Measurements from ENCODE around the gene FRMD4A. TPM values are rescaled to one million over a fixed set of nuclear protein-coding genes. Genes with fewer than 3 reads are reported as not detected.
A peak's percentile ranks its signal among the peaks of the same experiment; 100 is the strongest.

The FRMD4A gene
- total RNA-seq, 1 experiment from 2014 or later, result 63.4 TPM

DNA sequence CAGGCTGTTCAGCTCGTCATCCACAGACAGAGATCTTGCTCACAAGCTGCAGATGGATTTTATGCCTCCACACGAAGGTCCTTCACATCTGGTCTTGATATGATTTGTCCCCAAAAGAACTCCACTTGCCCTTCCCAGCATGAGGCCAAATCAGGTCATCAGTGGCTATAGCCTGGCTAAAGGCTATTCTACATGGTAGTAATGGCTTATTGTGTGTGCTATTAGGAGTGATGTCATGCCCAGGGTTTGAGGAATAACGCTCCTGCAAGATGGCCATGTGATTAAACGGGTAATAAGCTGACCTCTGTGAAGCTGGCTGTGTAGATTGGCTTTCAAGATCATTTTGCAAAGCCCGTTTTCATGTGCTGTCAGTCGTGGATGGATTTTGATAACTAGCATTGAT is 313.8 kb downstream of the FRMD4A start:
- DNase-seq (ENCODE audit: low spot score), result no peak
- in situ Hi-C loops (cut with HindIII; ENCODE audit: low sequenced_read_pairs), result no loop called here

DNA sequence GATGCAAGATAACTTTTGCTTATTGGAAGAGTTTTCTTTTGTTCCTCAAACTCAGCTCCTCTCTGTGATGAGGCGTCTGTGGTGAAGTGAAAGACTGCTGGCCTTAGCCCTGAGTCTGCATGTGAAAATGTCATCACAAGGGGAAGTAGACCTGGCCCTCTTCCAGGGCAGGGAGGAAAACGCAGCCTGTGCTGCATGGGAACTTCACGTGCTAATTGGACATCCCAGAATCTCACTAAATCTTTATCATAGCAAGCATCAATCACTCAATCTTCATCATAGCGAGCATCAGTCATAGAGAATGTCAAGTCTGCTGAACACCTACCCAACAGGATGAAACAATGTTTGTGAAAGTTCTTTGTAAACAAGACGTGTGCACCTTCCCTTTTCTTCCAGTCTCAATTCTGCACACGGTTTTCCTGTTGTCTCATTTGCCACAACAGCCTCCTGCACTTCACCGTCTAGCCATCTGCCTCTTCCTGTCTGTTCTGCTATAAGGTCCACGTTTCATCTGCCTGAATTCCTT is 314.6 kb downstream of the FRMD4A start:
- no peak for DNase-seq (ENCODE audit: low spot score)
- in situ Hi-C loops (cut with HindIII; ENCODE audit: low sequenced_read_pairs), result no loop called here

DNA sequence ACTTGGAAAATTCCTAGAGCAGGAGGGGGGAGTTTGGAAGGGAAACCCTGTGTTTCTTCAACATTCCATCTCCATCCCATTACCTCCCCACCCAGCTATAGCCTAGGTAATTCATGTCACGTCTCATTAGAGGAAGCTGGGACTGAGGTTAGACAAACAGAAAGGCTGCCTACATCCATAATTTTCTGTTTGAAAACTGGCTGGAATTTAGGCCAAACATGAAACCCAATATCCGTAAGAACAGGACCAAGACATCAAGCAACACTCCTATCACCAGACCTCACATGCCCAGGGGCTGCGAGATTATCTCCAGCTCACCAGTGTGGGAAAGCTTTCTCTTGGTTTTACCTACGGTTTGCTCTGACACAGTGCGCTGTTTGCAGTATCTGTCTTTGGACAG is 316.3 kb downstream of the FRMD4A start:
- in situ Hi-C loops (cut with HindIII; ENCODE audit: low sequenced_read_pairs), result no loop called here
- no peak for DNase-seq (ENCODE audit: low spot score)

DNA sequence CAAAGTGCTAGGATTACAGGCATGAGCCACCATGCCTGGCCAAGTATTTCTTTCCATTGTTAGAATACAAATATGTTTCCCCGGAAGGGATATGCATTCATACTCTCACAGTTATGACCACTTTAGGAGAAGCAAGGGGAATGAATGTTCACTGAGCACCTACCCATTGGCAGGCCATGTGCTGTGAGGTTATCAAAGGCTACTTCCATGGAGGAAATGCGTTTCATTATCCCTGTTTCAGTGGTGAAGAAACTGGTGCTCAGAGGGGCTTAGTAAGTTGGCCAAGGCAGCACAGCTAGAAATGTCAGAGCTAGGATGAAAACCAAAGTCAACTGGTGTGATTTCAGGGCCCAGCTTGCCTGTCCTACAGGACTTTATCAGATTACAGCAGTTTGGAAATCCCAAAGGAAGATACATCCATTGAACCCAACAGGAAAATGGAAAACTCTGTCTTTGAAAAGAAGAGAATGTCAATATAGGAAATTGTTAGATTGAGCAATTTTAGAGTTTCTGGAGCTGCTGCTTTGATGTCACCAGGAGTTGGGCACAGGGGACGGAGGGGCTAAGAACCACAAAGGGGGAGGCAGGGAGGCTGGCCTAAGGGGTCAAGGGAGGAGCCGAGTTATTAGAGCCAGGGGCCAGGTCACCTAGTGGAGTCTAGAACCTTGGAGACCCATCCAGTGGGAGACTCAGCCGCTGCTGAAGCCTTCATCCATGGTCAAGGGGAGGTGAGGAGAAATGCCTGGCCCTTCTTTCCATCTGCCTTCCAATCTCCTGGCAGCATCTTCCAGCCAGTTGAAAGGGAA is 319.8 kb downstream of the FRMD4A start:
- in situ Hi-C loops (cut with HindIII; ENCODE audit: low sequenced_read_pairs), result no loop called here
- no peak for DNase-seq (ENCODE audit: low spot score)

DNA sequence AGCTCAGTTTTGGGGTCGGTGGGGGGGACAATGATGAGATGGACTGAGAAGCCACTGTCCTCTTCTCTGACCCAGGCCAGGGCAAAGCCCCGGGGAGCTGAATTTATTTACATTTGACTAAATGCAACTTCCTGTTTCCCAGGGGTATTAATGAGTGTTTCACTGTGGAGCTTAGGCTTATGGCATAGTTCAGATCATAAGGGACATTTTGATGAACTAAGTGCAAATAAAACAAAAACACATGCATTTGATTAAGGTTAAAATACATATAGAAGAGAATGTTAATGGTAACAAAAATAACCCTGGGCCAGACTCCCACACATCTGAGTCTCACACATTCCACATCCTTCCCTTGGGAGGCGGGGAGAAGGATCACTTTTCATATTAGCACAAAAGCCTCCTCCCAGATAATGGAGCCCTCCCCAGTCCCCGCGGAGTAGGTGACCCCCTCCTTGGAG is 320.6 kb downstream of the FRMD4A start:
- DNase-seq (ENCODE audit: low spot score), result no peak
- in situ Hi-C loops (cut with HindIII; ENCODE audit: low sequenced_read_pairs), result no loop called here

DNA sequence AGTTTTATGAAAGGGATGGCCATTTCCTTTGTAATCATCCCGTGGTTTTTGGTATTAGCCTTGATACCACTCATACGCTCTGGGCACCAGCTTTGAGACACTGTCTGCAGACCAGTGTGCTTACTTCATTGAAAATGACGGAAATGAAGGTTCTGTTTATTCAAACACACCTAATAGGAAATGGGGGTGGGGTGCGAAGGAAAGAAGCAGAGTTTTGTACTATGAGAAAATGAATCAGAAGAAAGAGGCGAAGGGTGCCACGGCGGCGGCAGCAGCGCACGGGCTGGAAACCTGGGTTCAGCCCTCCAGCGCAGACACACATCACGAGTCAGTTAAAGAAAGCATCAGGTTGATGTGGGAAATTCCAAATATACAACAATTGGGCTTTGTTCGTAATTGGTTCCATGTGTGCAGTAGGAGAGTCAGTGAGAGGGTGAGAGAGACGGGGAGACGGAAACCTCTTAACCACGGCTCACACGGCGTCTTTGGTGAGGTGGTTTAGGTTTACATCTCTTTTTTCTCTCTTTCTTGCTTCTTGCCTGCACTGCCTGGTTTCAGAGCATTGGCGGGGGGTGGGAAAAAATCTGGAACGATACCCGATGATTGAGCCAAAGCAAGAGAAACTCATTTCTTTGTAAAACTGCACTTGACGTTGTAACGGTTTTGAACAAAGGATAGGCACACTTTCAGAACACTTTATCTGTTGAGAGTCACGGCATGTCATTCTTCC is 321.2 kb downstream of the FRMD4A start:
- in situ Hi-C loops (cut with HindIII; ENCODE audit: low sequenced_read_pairs), result no loop called here
- no peak for DNase-seq (ENCODE audit: low spot score)

DNA sequence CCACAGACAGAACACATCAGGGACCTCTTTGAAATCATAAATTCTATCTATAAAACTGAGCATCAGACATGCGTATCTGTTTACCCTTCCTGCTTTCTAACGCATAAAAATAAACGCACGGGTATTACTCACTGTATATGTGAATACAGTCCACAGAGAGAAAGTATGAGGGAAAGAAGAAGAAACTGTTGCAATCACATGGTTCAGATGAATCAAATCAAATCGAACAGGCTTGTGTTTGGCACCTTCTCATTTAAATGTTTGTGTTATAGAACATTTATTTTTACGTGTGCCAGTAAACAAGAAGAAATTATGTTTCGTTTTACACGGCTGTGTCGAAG is 322.0 kb downstream of the FRMD4A start:
- in situ Hi-C loops (cut with HindIII; ENCODE audit: low sequenced_read_pairs), result no loop called here
- no peak for DNase-seq (ENCODE audit: low spot score)

DNA sequence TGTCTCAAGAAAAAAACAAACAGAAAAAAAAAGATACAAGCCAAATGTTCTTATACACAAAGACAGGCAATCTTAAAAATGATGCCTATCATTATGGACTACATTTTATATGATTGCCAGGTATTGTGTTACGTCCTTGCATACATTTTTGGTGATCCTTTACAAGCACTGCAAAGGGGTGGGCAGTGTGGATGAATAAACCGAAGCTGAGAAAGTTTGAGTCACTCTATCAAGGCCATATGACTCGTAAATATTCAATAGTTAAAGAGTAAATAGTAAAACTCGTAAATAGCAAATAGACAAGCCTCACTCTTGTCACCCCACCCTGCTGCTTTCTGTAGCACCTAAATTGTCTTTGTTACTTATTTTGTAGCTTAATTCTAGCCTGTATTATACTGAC is 326.2 kb downstream of the FRMD4A start:
- DNase-seq (ENCODE audit: low spot score), result no peak
- in situ Hi-C loops (cut with HindIII; ENCODE audit: low sequenced_read_pairs), result no loop called here

DNA sequence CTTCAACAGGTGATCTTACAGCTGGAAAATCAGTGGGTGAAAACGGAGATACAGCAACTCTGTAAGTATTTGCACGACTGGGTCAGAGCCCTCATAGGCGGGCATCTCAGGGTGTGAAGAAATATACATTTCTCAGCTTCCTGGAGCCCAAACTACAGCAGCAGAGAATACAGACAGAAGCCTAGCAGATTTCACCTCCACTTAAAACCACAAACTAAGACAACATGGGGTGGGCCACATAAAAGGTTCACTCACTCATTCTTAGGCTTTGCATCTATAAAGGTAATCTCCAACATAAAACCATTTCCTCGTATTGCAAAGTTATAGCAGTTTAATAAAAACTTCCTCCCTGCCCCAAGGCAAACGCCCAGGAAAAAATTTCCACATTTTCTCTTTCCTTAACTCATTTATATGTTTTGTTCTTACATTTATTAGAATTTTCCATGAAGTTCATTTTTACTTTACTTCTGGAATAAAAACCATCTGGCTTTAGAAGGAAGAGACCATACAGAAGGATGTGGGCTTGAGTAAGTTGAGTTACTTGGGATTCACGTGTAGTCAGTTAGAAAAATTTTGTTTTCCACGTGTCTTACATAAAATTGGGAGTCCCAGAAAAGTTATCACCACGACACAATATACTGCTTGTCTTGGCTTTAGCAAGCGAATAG is 327.1 kb downstream of the FRMD4A start:
- DNase-seq (ENCODE audit: low spot score), result no peak
- in situ Hi-C loops (cut with HindIII; ENCODE audit: low sequenced_read_pairs), result no loop called here

DNA sequence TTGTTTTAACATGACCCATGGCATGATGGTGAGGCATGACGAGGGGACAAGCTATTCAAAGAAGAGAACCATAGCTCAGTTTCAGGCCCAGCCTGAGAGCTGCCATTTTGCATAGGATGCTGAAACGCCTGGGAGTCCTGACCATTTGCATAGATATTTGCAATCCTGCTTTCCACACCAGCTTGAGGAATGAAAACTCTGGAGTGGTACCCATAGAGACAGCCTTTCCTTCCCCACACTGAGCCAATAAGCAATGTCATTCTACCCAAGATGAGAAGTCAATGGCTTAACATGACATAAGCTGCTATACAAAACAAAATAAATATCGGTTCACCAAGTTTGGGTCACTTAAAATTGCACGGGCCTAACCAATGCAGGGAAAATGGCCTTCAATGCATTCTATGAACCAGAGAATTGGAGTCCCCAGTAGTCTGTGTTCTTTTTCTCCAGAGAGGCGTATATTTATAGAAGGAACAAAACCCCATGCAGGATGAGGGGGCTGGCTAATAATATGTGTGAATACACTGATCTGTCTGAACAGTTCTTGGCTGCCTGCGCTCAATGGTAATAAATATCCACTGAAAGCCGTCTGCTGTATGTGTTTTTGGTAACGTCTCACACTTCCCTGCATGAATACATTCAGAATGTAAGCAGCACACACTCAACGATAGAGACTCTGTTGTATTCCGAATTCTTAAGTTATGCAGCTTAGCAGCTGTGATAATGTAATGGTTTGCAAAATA is 329.3 kb downstream of the FRMD4A start:
- DNase-seq (ENCODE audit: low spot score), result no peak
- in situ Hi-C loops (cut with HindIII; ENCODE audit: low sequenced_read_pairs), result no loop called here

DNA sequence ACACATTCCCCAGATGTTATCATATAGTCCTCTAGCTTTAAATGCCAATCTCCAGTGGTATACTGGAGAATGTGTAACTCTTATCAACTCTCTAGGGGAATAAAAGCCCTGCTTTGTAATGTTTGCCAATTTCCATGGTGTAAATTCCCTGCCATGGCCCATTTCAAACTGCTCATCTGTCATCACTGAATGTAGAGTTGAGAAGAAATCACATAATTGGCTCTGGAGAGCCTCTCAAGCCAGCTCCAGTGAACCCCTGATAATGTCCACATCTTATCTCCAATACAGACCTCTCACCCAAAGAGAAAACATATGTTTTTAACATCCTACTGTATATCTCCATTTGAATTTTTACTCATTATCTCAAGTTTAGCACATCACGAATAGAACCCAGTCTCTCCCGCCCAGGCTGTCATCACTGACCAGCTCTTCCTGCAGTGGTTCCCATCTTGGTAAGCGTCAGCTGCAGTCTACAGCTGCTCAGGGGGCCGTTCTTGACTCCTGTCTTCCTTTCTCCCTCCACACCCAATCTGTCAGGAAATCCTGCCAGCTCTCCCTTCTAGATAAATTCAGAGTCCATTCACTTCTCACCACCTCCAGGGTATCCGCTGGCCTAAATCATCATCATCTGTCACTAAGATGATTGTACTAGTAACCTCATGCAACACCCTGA is 332.4 kb downstream of the FRMD4A start:
- DNase-seq (ENCODE audit: low spot score), result no peak
- in situ Hi-C loops (cut with HindIII; ENCODE audit: low sequenced_read_pairs), result no loop called here

DNA sequence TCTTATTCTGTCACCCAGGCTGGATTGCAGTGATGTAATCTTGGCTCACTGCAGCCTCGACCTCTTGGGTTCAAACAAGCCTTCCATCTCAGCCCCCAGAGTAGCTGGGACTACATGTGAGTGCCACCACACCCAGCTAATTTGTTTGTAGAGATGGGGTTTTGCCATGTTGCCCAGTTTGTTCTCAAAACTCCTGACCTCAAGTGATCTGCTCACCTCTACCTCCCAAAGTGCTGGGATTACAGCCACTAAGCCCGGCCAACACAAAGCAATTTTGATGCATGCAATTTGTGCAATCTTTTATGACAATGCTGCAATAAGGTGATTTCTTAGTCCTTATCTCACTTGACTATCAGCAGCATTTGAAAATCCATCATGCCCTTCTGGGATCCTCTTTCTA is 333.1 kb downstream of the FRMD4A start:
- in situ Hi-C loops (cut with HindIII; ENCODE audit: low sequenced_read_pairs), result no loop called here
- no peak for DNase-seq (ENCODE audit: low spot score)

DNA sequence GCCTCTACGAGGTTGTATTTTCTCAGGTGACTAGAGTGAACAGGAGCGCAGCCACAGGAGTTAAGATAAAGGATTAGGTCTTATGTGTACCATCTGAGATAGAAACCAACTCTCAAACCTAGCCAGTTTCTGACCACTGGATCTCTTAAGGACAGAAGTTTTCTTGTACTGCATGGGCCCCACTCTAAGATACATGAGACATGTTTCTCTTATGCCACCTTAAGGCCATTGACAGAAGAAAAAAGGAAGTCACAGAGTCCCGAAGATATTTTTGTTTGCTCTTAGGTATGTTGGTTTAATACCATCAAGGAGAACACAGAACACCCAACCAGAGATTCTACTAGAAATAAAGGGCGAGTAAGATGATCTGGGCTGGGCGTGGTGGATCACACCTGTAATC is 335.8 kb downstream of the FRMD4A start:
- DNase-seq (ENCODE audit: low spot score), result no peak
- in situ Hi-C loops (cut with HindIII; ENCODE audit: low sequenced_read_pairs), result no loop called here

DNA sequence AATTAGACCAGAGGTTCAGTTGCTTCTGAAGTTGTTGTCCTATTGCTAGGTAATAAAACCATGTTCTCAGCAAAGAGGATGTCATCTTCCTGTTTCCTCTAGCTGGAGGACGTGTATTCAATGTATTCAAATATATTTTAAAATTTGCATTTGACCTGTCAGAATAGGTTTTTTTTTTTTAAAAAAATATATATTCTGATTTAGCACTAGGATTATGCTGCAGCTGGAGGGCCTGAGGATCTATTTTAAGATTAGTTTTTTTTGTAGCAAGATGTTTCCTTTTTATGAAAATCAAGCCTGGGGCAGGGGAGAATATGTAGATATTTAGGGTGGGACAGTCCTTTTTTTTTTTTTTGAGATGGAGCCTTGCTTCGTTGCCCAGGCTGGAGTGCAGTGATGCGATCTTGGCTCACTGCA is 337.0 kb downstream of the FRMD4A start:
- in situ Hi-C loops (cut with HindIII; ENCODE audit: low sequenced_read_pairs), result no loop called here

DNA sequence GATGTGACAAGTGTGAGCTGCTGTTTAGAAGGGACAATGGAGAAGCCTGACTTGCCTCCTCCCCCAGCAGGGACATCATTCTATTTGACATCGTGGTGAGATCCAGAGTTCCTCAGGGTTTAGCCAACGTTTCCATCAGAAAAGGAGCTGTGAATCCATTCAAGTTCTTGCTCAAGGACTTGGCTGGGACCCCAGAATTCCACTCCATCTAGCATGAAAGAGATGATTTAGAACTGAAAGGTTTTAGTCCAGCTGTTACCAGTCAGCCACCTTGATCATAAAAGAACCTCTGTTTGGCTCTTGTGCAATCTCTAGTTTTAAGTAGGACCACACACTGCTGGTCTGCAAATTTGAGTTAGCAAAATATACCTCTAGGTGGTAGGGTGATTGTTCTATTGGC is 337.6 kb downstream of the FRMD4A start:
- in situ Hi-C loops (cut with HindIII; ENCODE audit: low sequenced_read_pairs), result no loop called here

More for the DNA sequence above, 337.0 kb downstream of the FRMD4A start:
- no peak for DNase-seq (ENCODE audit: low spot score)

DNA sequence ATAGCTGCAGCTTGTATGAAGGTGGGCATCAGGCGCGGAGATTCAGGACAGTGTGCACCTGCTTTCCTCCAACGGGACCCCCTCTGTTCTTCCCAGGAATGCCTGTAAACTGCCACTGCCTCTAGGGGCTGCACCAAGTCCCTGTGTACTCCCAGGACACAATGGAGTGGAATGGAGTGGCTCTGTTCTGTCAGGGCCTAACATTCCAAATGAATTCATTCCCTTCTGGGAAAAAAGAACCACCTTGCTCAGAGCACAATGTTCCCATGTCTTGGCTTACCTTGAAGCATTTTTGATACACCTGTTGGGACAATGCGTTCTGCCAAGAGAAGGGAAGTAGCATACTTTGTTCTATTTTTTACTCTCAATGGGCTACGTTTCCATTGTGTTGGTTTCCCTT is 339.4 kb downstream of the FRMD4A start:
- in situ Hi-C loops (cut with HindIII; ENCODE audit: low sequenced_read_pairs), result no loop called here

More for the DNA sequence above, 337.6 kb downstream of the FRMD4A start:
- no peak for DNase-seq (ENCODE audit: low spot score)

DNA sequence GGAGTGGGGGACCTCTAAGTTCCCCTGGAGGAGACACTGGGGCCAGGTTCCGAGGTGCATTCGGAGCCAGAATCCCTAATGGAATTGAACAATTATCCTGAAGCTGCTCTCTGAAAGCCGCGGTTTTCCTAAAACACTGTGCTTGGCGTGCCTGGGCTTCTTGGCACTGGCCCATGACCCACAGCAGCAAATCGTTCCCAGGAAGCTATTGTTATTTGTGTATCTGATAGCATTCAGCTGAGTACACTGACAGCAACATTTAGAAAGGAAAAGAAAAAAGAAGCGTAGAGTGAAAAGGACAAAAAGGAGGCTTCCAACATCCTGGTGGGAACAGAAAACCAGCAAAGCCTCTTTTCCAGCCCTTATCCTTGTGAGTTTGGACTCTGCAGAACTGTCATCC is 339.8 kb downstream of the FRMD4A start:
- in situ Hi-C loops (cut with HindIII; ENCODE audit: low sequenced_read_pairs), result no loop called here
- DNase-seq (ENCODE audit: low spot score), result peak; percentile 53

More for the DNA sequence above, 339.4 kb downstream of the FRMD4A start:
- peak; percentile 85 for DNase-seq (ENCODE audit: low spot score)

DNA sequence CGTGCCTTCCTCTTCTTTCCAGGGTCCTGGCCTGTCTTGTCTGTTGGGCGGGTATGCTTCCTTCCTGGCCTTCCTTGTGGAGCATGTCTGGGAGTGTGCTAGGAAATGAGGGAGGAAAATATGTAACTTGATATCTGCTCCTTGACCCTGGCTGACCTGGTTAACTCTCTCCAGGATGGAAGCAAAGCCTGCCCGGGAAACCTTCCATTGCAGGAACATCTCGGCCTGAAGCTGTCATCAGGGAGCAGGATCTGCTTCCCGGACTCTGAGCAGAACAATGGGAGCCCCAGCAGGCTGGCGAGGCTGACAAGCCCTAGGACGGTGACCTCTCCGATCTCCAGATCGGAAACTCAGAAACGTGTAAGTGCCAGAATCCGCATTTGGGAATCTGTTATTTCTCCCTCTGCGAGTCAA is 340.3 kb downstream of the FRMD4A start:
- DNase-seq (ENCODE audit: low spot score), result peak; percentile 26
- in situ Hi-C loops (cut with HindIII; ENCODE audit: low sequenced_read_pairs), result no loop called here

DNA sequence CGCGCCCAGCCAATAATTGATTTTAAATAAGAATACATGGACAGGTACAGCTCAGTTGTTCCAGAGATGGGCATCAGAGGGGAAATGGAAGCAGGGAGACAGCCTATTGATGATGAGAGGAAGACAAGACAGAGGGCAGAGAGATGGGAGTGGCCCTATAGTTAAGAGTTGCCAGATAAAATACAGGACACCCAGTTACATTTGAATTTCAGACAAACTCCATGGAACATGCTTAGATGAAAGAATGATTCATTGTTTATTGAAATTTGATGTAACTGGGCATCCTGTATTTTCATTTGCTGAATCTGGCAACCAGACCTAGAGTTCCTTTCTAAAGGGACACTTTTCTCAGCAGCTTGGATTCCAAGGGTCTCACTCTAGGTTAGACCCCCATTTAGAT is 341.1 kb downstream of the FRMD4A start:
- no peak for DNase-seq (ENCODE audit: low spot score)
- in situ Hi-C loops (cut with HindIII; ENCODE audit: low sequenced_read_pairs), result no loop called here

Measured in G401 (cell line).